Left kidney (tissue), 1 donor: ENCODE results near the gene GIGYF2. TPM values are rescaled to one million over a fixed set of nuclear protein-coding genes. Genes with fewer than 3 reads are reported as not detected.

Experiments used
- polyA plus RNA-seq: library from polyadenylated mRNA; unstranded; fragments of 120-200 nt; gene quantifications from one replicate; pipeline ENCODE4 v1.2.1, GENCODE V29; 2013; ENCODE audit not compliant: insufficient read length

Gene GIGYF2
- polyA plus RNA-seq, 1 donor = 73.4 TPM

Other genes starting within 250 kb of the GIGYF2 start
- gene ALPI, start 241.2 kb upstream of the GIGYF2 start, polyA plus RNA-seq = 0.10 TPM
- gene ECEL1, start 209.5 kb upstream of the GIGYF2 start, polyA plus RNA-seq = 12.4 TPM
- gene PRSS56, start 176.9 kb upstream of the GIGYF2 start, polyA plus RNA-seq = not detected
- gene CHRND, start 171.2 kb upstream of the GIGYF2 start, polyA plus RNA-seq = 0.96 TPM
- gene CHRNG, start 157.6 kb upstream of the GIGYF2 start, polyA plus RNA-seq = 1.5 TPM
- 14.2 TPM for gene TIGD1, start 146.8 kb upstream of the GIGYF2 start, polyA plus RNA-seq
- gene EIF4E2, start 146.6 kb upstream of the GIGYF2 start, polyA plus RNA-seq = 105 TPM
- gene EFHD1, start 63.7 kb upstream of the GIGYF2 start, polyA plus RNA-seq = 55.4 TPM
- gene KCNJ13, start 79.2 kb downstream of the GIGYF2 start, polyA plus RNA-seq = 3.3 TPM
- 1.6 TPM for gene SNORC, start 172.9 kb downstream of the GIGYF2 start, polyA plus RNA-seq